ENCODE measurements around the gene CLCNKB.
A peak's percentile ranks its signal among the peaks of the same experiment; 100 is the strongest.

The CLCNKB gene

GRCh38 chr1:16077406-16078245 is 34.0 kb downstream of the CLCNKB start:
- no peak for DNase-seq

GRCh38 chr1:16078925-16079656 is 35.5 kb downstream of the CLCNKB start:
- peak; percentile 64 for DNase-seq

DNA sequence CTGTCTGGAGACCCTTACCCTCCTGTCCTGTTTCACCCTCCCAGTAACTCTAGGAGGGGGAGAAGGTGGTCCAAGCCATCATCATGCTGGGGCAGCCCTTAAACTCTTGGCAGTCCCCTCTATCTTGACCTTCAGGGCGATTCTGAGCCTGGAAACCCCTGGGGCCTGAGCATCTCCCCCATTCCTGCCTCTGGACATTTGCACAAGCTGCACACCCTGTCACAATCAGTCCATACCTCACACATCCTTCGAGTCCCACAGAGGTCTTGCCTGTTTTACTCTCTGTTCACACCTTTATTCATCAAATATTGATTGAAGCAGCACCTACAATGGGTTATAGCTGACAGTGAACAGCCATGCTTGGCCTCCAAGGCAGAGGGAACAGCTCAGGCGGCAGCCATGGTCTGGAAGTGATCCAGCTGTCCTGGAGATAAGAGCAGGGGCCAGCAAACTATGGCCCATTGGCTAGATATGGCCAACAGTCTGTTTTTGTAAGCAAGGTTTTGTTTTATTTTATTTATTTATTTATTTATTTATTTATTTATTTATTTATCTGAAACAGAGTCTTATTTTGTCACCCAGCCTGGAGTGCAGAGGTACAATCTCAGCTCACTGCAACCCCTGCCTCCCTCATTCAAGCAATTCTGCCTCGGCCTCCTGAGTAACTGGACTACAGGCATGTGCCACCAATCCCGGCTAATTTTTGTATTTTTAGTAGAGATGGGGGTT is 37.0 kb downstream of the CLCNKB start:
- no peak for DNase-seq

DNA sequence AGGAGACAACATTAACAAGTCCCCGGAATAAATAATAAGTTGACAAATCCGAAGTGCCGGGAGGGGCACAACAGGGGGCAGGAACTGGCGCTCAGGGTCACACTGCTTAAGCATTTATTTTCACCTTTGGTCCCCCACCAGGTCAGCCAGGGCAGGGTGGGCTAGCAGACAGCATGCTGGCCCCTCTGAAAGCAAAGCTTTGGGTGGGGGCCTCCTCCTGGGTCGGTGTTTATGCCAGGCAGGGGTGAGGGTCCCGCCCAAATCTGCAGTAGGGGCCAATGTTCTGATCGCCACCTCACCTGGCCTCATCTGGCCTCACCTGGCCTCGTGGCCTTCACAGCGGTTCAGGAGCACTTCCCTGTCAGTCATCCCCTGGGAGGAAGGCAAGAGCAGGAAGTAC is 38.1 kb downstream of the CLCNKB start:
- DNase-seq, result no peak

DNA sequence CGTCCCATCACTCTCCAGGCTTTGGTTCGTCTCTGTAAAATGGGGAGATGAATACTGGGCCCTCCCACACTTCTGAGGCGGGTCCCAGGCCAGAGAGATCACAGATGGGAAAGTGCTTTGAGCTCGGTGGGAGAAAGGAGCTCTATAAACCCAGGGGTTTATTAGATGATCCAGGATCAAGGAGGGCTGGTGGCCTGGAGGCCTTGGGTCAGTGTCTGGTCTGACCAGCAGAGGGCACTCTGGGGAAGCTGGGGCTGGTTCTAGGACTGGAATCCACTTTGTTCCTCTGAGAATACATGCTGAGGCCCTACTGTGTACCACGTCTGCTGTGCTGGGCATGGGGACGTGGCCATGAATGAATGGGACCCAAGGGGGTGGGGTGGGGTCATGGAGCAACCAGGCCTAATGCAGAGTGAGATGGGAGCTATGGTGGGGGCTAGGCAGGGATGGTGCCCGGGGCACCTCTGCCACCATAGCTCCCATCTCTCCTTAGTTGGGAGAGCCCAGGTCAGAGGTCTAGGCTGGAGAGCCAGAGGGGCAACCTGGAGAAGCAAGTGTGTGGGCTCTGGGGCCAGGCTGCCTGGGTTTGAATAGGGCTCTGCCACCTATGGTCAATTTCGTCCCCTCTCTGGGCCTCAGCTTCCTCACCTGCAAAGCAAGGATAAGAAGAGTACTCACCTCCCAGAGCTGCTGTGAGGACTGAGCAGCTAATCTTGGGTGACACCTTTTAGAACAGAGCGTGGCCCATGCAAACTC is 38.9 kb downstream of the CLCNKB start:
- DNase-seq, result peak; percentile 58

DNA sequence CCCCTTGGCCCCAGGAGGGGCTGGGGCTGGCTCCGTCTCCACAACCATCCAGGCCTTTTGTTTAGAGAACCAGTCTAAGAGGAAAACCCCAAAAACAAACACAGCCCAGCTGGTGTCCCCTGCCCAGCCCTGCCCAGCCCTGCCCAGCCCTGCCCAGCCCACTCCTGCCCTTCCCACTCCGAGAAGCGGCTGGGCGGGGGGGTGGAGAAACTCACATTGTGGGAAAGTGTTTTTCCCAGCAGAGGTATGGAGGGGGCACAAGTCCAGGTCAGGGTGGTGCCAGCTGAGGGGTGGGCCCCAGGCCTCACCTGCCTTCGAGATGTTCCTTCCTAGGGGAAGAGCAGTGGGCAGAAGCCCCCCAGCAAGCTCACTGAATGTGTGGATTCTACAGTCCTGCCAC is 39.9 kb downstream of the CLCNKB start:
- no peak for DNase-seq

GRCh38 chr1:16085522-16085921 is 41.9 kb downstream of the CLCNKB start:
- DNase-seq, result no peak

- no peak for DNase-seq
These were observed 44.2 kb downstream of the CLCNKB start for GRCh38 chr1:16087733-16088132.

GRCh38 chr1:16088351-16088911 is 44.8 kb downstream of the CLCNKB start:
- DNase-seq, result no peak

DNA sequence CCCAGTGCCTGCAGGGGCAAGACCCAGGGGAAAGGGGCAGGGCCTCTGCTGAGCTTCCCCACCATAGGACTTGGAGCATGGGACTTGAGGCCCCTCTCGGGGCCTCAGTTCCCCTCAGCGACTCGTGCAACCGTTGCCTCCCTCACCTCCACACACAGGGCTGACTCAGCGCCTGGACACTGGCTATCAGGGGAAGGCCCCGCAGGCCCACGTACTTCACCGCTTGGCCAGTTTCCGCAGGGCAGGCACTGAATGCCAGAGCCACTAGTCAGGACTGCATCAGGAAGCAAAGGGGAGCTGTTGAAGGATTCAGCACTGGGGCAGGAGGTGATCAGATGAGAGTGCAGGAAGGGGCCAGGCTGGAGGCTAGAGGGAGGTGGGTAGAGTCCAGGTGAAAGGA is 45.4 kb downstream of the CLCNKB start:
- peak; percentile 48 for DNase-seq

- no peak for DNase-seq
These were observed 46.7 kb downstream of the CLCNKB start for GRCh38 chr1:16090076-16090826.

- DNase-seq, result no peak
These were observed 47.7 kb downstream of the CLCNKB start for GRCh38 chr1:16091296-16091695.

GRCh38 chr1:16092097-16092922 is 48.7 kb downstream of the CLCNKB start:
- DNase-seq, result no peak

GRCh38 chr1:16092923-16093511 is 49.4 kb downstream of the CLCNKB start:
- no peak for DNase-seq

DNA sequence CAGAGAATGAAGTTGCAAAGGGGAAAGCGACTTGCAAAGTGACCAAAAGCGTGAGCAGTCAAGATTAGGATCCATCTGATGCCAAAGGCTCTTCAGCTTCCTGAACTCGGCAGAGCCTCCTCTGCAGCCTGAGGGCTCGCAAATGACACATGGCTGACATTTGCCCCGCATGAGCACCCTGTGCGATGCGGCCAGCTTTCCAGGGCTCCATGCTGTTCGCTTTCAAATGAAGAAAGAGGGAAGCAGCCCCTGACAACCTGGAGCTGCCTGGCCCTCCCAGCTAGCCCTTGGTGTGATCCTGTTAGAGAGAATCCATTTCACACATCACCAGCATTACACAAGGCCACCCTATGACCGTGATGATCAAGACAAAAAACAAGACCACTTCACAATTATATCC is 50.0 kb downstream of the CLCNKB start:
- no peak for DNase-seq

DNA sequence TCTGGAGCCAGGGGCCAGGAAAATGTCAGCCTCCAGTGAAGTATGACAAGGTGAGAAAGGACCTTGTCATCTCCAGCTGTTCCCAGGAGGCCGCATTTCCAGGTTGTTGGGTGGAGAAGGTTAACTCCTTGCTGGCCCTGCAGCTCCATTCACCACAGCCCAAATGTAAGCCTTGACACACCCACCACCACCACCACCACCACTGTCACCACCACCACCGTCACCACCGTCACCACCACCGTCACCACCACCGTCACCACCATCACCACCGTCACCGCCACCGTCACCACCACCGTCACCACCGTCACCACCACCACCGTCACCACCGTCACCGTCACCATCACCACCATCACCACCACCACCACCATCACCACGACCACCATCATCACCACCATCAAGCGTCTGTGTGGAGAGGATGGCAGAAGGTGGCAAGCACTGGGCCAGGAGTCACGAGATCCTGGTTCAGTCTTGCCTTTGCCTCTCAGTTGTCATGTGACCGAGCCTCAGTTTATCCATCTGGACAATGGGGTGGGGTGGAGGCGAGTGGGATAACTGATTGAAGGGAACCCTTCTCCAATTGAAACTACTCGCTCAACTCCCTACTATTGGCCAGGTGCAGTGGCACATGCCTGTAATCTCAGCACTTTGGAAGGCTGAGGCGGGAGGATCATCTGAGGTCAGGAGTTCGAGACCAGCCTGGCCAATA is 51.0 kb downstream of the CLCNKB start:
- DNase-seq, result no peak

DNA sequence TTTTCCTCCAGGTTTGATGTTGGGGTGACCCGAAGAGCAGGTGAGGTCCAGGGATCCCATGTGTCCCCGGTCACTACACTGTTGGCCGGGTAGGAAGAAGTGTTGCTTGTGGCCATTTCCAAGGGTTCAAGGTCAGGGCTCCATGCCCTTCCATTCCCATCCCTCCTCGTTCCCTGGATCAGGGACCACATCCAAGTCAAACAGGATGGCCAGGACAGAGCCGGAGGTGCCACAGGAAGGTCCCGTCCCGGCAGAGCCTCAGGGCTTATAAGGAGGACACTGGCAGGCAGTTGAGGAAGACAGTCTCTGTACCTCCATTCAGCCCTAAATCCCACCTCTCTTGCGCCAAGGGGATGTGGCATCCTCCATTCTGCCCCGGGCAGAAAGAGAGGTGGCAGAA is 51.9 kb downstream of the CLCNKB start:
- DNase-seq, result no peak

DNA sequence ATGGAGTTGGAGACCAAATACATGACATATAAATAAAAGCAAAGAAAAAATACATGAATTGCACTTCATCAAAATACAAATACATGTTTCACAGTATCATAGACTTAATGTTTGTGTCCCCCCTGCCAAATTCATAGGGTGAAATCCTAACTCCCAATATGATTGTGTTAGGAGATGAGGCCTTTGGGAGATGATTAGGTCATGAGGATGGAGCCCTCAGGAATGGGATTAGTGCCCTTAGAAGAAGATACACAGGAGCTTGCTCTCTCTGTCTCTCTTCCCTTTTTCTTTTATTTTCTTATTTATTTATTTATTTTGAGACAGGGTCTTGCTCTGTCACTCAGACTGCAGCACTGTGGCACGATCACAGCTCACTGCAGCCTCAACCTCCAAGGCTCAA is 55.8 kb downstream of the CLCNKB start:
- no peak for DNase-seq

DNA sequence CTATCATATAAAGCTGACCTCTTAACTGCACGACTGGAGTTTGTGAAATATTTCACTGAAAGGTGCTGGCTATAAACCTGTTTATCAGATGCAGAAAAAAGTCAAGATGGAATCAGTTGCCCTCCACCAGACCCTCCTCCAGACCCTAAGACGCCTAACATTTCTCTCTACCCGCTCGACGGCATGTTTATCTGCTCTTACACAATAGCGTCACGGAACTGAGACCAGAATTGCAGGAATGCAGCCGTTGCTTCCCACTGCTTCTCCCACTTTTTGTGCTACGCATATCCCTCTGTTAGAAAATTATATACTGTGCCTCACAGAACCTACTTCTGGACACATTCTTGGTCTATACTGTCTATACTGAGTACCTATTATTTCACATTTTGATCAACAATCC is 58.0 kb downstream of the CLCNKB start:
- no peak for DNase-seq

Data from fibroblast of skin of right quadriceps (primary cell).